ENCODE results near the gene PLSCR4.

DNA sequence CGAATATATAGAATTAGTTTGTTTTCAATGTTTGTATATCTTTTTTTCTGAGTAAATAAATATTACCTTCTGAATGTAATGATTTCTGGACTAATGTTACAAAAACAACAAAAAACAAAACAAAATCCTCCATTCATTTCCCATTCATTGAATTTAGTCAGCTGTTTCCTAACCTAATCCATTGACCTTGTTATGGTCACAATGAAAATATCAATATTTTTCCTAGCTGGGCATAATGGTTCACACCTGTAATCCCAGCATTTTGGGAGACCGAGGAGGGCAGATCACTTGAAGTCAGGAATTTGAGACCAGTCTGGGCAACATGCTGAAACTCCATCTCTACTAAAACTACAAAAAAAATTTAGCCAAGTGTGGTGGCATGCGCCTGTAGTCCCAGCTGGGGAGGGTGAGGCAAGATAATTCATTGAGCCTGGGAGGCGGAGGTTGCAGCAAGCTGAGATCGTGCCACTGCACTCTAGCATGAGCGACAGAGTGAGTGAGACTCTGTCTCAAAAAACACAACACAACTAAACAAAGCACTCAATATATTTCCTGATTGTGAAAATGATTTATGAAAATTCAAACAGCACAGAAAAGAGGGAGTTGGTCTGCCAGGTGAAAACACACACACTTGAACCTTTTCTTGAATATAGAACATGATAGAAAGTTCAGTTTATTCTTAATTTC is 23.0 kb upstream of the PLSCR4 start:
- TF ChIP-seq POLR2A (IDR thresholded peaks at IDR 0.05; ENCODE audit: extremely low read depth, insufficient read length), result no peak
- TF ChIP-seq, protein P1, sequence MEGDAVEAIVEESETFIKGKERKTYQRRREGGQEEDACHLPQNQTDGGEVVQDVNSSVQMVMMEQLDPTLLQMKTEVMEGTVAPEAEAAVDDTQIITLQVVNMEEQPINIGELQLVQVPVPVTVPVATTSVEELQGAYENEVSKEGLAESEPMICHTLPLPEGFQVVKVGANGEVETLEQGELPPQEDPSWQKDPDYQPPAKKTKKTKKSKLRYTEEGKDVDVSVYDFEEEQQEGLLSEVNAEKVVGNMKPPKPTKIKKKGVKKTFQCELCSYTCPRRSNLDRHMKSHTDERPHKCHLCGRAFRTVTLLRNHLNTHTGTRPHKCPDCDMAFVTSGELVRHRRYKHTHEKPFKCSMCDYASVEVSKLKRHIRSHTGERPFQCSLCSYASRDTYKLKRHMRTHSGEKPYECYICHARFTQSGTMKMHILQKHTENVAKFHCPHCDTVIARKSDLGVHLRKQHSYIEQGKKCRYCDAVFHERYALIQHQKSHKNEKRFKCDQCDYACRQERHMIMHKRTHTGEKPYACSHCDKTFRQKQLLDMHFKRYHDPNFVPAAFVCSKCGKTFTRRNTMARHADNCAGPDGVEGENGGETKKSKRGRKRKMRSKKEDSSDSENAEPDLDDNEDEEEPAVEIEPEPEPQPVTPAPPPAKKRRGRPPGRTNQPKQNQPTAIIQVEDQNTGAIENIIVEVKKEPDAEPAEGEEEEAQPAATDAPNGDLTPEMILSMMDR (IDR thresholded peaks at IDR 0.05; ENCODE audit: low read depth, low read length), result no peak

Measured in NB4 (cell line).